ENCODE data around the gene MAJIN.

The MAJIN gene

GRCh38 chr11:64969209-64969608 is 2.7 kb downstream of the MAJIN start:
- FAIRE-seq (no peak), DNase-seq (ENCODE audit: insufficient read length, low spot score) (peak; percentile 56)
- no peak for TF ChIP-seq POLR2A (IDR thresholded peaks at IDR 0.05; ENCODE audit: low read depth, low read length)

GRCh38 chr11:64967375-64967774 is 4.5 kb downstream of the MAJIN start:
- DNase-seq (ENCODE audit: insufficient read length, low spot score) (no peak), FAIRE-seq (no peak)
- no peak for TF ChIP-seq POLR2A (IDR thresholded peaks at IDR 0.05; ENCODE audit: low read depth, low read length)

GRCh38 chr11:64963072-64963631 is 8.8 kb downstream of the MAJIN start:
- DNase-seq (ENCODE audit: insufficient read length, low spot score) (no peak), FAIRE-seq (no peak)
- TF ChIP-seq POLR2A (IDR thresholded peaks at IDR 0.05; ENCODE audit: low read depth, low read length): no peak

GRCh38 chr11:64960719-64961118 is 11.2 kb downstream of the MAJIN start:
- DNase-seq (ENCODE audit: insufficient read length, low spot score) (no peak), FAIRE-seq (no peak)
- TF ChIP-seq POLR2A (IDR thresholded peaks at IDR 0.05; ENCODE audit: low read depth, low read length): no peak

- no peak for TF ChIP-seq POLR2A (IDR thresholded peaks at IDR 0.05; ENCODE audit: low read depth, low read length)
- FAIRE-seq: no peak
- DNase-seq (ENCODE audit: insufficient read length, low spot score): no peak
Observed at GRCh38 chr11:64959498-64959897, 12.4 kb downstream of the MAJIN start.

- no peak for FAIRE-seq
- no peak for DNase-seq (ENCODE audit: insufficient read length, low spot score)
- TF ChIP-seq POLR2A (IDR thresholded peaks at IDR 0.05; ENCODE audit: low read depth, low read length): no peak
Observed at GRCh38 chr11:64954201-64954600, 17.7 kb downstream of the MAJIN start.

GRCh38 chr11:64951529-64951928 is 20.4 kb downstream of the MAJIN start:
- no peak for DNase-seq (ENCODE audit: insufficient read length, low spot score)
- no peak for FAIRE-seq

GRCh38 chr11:64947208-64947814 is 24.6 kb downstream of the MAJIN start:
- TF ChIP-seq POLR2A (IDR thresholded peaks at IDR 0.05; ENCODE audit: low read depth, low read length): no peak
- DNase-seq (ENCODE audit: insufficient read length, low spot score) (no peak), FAIRE-seq (no peak)

More at GRCh38 chr11:64951529-64951928, 20.4 kb downstream of the MAJIN start:
- no peak for TF ChIP-seq POLR2A (IDR thresholded peaks at IDR 0.05; ENCODE audit: low read depth, low read length)

- no peak for TF ChIP-seq POLR2A (IDR thresholded peaks at IDR 0.05; ENCODE audit: low read depth, low read length)
- DNase-seq (ENCODE audit: insufficient read length, low spot score): no peak
- no peak for FAIRE-seq
Observed at GRCh38 chr11:64936539-64936938, 35.4 kb downstream of the MAJIN start.

- FAIRE-seq (no peak), DNase-seq (ENCODE audit: insufficient read length, low spot score) (no peak)
- TF ChIP-seq POLR2A (IDR thresholded peaks at IDR 0.05; ENCODE audit: low read depth, low read length): no peak
Observed at GRCh38 chr11:64935359-64936081, 36.4 kb downstream of the MAJIN start, which contains the start of gene GPHA2. Gene GPHA2, minus strand, starts transcription at chr11:64935893. Its CDS starts 433 bp downstream, at chr11:64935460.

GRCh38 chr11:64934682-64935358 is 37.1 kb downstream of the MAJIN start:
- TF ChIP-seq POLR2A (IDR thresholded peaks at IDR 0.05; ENCODE audit: low read depth, low read length): no peak
- no peak for FAIRE-seq
- no peak for DNase-seq (ENCODE audit: insufficient read length, low spot score)

- no peak for TF ChIP-seq POLR2A (IDR thresholded peaks at IDR 0.05; ENCODE audit: low read depth, low read length)
- FAIRE-seq: no peak
- no peak for DNase-seq (ENCODE audit: insufficient read length, low spot score)
Observed at GRCh38 chr11:64933935-64934681, 37.8 kb downstream of the MAJIN start.

GRCh38 chr11:64933213-64933934 is 38.5 kb downstream of the MAJIN start:
- FAIRE-seq (no peak), DNase-seq (ENCODE audit: insufficient read length, low spot score) (no peak)
- no peak for TF ChIP-seq POLR2A (IDR thresholded peaks at IDR 0.05; ENCODE audit: low read depth, low read length)
